Fibroblast of villous mesenchyme (primary cell): Measurements from ENCODE around the gene SRCIN1. TPM values are rescaled to one million over a fixed set of nuclear protein-coding genes. Genes with fewer than 3 reads are reported as not detected.
A peak's percentile ranks its signal among the peaks of the same experiment; 100 is the strongest.
"Not testable (repeated sequence)": the region's sequence is repeated elsewhere in the genome, so short reads cannot be mapped to it uniquely, and the experiment has no call there.

ENCODE experiments used
- DNase-seq: peaks from one replicate; pipeline ENCODE4 v3.0.0-alpha.2; 2010; ENCODE audit warnings: low read depth
- H3K4me3 ChIP-seq: 2 replicates; pipeline ENCODE4 v1.5.1; 2011; ENCODE audit warnings: low read depth, mild to moderate bottlenecking, low read length
- total RNA-seq: library from RNA; depleted of rRNA; stranded (reverse); fragments of >200 nt; gene quantifications from 2 replicates; pipeline ENCODE4 v1.2.3, GENCODE V29; 2012
- TF ChIP-seq, protein P1 (sequence below): IDR thresholded peaks from 2 replicates; pipeline ENCODE4 v1.5.1; 2012; ENCODE audit warnings: low read depth, mild to moderate bottlenecking, low read length; ENCODE audit not compliant: insufficient read depth

SRCIN1 gene
- total RNA-seq, 1 donor: not detected

GRCh38 chr17:38508570-38508950 lies 97.2 kb downstream of the SRCIN1 start:
- DNase-seq: no peak
- TF ChIP-seq, protein P1, sequence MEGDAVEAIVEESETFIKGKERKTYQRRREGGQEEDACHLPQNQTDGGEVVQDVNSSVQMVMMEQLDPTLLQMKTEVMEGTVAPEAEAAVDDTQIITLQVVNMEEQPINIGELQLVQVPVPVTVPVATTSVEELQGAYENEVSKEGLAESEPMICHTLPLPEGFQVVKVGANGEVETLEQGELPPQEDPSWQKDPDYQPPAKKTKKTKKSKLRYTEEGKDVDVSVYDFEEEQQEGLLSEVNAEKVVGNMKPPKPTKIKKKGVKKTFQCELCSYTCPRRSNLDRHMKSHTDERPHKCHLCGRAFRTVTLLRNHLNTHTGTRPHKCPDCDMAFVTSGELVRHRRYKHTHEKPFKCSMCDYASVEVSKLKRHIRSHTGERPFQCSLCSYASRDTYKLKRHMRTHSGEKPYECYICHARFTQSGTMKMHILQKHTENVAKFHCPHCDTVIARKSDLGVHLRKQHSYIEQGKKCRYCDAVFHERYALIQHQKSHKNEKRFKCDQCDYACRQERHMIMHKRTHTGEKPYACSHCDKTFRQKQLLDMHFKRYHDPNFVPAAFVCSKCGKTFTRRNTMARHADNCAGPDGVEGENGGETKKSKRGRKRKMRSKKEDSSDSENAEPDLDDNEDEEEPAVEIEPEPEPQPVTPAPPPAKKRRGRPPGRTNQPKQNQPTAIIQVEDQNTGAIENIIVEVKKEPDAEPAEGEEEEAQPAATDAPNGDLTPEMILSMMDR: no peak
- no peak overlapping the region for H3K4me3 ChIP-seq

DNA sequence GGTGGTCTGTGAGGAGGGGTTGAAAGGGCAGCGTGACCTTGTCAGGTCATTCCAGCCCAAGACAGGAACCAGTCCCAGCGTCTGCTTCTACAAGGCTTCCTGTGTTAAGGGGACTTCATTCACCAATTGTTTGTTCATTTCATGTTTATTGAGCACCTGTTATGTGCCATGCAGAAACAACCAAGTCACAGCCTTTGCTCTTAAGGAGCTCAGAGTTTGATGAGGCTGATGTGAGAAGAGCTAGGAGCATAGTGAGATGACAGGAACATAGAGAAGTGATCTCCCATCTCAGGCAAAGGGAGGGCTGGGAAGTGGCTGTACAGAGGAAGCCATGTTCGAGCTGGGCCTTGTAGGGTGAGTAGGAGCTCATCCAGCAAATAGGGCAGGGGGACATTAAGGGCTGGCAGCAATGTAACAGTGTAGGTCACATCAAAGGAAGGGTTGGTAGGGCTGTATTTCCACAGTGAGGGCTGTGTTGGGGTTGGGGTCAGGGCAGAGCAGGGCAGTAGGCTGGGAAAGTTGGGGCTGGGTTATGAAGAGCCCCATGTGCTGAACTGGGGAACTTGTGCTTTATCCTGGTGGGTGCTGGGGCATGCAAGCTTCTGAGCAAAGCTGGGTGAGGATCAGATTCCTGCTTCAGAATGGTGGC lies 97.7 kb downstream of the SRCIN1 start:
- no peak overlapping the region for H3K4me3 ChIP-seq
- DNase-seq: no peak
- TF ChIP-seq, protein P1: no peak

GRCh38 chr17:38507436-38507835 lies 98.3 kb downstream of the SRCIN1 start:
- DNase-seq: peak; percentile 36
- H3K4me3 ChIP-seq: no peak overlapping the region
- TF ChIP-seq, protein P1: peak; percentile 12

DNA sequence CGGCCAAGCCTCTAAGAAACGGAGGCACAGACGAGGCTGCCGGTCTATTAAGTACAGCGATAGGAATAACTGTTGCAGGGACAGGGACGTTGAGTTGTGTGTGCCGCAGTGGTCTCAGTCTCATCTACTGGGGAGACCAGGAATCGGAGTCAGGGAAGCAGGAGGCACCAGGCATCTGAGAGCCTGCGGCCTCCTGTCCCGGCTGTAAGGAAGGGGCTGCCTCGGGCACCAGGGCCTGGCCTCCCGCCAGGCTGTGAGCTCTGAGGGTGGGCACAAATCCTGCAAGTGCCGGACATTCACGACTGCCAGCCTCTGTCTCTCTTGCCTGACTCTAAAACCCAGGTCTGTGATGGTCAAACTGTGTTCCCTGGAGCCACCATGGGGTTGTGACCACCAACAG lies 101.5 kb downstream of the SRCIN1 start:
- TF ChIP-seq, protein P1: no peak
- no peak for DNase-seq
- H3K4me3 ChIP-seq: no peak overlapping the region

- H3K4me3 ChIP-seq, DNase-seq: not testable (repeated sequence)
Observed at GRCh38 chr17:38503286-38503913, 102.4 kb downstream of the SRCIN1 start.

DNA sequence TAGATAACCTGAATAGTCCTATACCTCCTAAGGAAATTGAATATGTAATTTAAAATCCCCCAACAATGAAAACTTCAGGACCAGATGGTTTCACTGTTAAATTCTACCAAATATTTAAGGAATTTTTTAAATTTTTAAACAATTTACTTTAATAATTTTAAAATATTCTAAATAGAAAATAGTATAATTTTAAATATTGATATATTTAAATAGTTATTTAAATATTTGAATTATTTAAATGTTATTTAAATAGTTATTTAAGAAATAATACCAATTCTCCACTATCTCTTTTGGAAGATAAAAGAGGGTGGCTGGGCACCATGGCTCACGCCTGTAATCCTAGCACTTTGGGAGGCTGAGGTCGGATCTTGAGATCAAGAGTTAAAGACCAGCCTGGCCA lies 104.0 kb downstream of the SRCIN1 start:
- DNase-seq, H3K4me3 ChIP-seq: not testable (repeated sequence)

- not testable (repeated sequence) for DNase-seq
Observed at GRCh38 chr17:38499230-38499629, 106.5 kb downstream of the SRCIN1 start.

DNA sequence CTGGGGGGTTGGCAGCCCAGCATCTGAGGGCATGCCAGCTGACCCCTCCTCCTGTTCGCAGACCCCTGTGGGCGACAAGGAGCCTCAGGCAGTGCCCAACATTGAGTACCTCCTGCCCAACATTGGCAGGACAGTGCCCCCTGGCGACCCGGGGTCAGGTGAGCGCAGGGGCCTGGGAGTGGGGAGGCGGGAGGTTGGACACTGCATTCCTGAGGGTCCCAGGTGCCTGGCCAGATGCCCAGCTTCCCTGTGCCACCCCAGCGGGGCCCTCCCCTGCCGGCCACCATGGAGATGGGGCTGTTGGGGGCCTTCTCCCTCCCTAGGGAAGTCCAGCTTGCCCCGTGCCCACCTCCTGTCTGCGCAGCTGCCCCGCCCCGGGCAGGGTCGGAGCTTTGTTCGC lies 107.4 kb downstream of the SRCIN1 start:
- DNase-seq: no peak
- no peak overlapping the region for H3K4me3 ChIP-seq
- TF ChIP-seq, protein P1: no peak

More at GRCh38 chr17:38499230-38499629, 106.5 kb downstream of the SRCIN1 start:
- not testable (repeated sequence) for H3K4me3 ChIP-seq

DNA sequence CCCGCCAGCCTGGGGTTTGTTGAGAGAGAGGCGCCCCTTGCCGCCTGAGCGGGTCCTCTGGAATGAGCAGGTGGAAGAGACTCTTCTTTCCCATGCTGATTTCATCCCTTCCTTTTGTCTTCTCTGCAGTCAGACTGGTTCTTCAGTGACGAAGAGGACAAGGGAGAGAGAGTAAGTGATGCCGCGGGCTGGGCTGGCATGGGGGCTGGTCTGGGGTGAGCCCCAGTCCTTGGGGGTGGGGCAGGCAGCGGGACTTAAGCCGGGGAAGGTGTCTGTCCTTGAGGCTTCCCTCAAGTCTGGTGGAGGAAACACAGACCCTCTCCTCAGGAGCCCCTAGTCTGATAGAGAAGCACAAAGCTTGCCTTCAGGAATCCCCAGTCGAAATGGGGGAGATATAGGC lies 108.1 kb downstream of the SRCIN1 start:
- H3K4me3 ChIP-seq, DNase-seq: not testable (repeated sequence)

- not testable (repeated sequence) for H3K4me3 ChIP-seq, DNase-seq
Observed at GRCh38 chr17:38494152-38494551, 111.6 kb downstream of the SRCIN1 start.
